ENCODE measurements around the gene IL2RA. TPM values are rescaled to one million over a fixed set of nuclear protein-coding genes. Genes with fewer than 3 reads are reported as not detected.

Gene IL2RA
- total and polyA plus RNA-seq, 4 donors, result 0.24 to 10.3 (median 3.4) TPM

GRCh38 chr10:6074489-6075301 is 12.5 kb upstream of the IL2RA start:
- Histone ChIP-seq H3K27ac (ENCODE audit: low read depth in 1 of 2, low read length in 1 of 2) (no peak overlapping the region), H3K36me3 (ENCODE audit: control insufficient read depth in 4 of 4, insufficient read depth in 4 of 4, low read length in 4 of 4) (no peaks in the 10 kb centered on the region), H3K9me3 (ENCODE audit: control insufficient read depth in 4 of 4, insufficient read depth in 3 of 4, low read length in 3 of 4) (no peaks in the 10 kb centered on the region), H3K27me3 (ENCODE audit: control insufficient read depth in 3 of 3, insufficient read depth in 3 of 3, low read length in 2 of 3) (peaks cover 0 to 14% (median 0%) of the 10 kb centered on the region in 3 donors), H3K4me1 (ENCODE audit: control insufficient read depth in 5 of 5, insufficient read depth in 5 of 5, low read length in 5 of 5) (peaks cover 0 to 12% (median 0%) of the 10 kb centered on the region in 5 donors), H3K9ac (ENCODE audit: insufficient read depth in 1 of 2, low read length in 2 of 2) (no peak overlapping the region), H3K4me3 (no peak overlapping the region)
- no peak for DNase-seq
- WGBS, 2 donors, result 78 to 87% methylated on average over 17 of the region's 17 CpGs
- TF ChIP-seq CTCF (IDR thresholded peaks at IDR 0.05; ENCODE audit: control extremely low read depth, extremely low read depth), result no peak
- peak; percentile 37 for ATAC-seq (ENCODE audit: insufficient read depth, low FRiP score)

- no peaks in the 10 kb centered on the region for H3K36me3 ChIP-seq (ENCODE audit: control insufficient read depth in 4 of 4, insufficient read depth in 4 of 4, low read length in 4 of 4)
- H3K4me3 ChIP-seq, result no peak overlapping the region
- peaks cover 0 to 17% (median 0%) of the 10 kb centered on the region in 5 donors for H3K4me1 ChIP-seq (ENCODE audit: control insufficient read depth in 5 of 5, insufficient read depth in 5 of 5, low read length in 5 of 5)
- H3K27me3 ChIP-seq (ENCODE audit: control insufficient read depth in 3 of 3, insufficient read depth in 3 of 3, low read length in 2 of 3), result peaks cover 0 to 14% (median 0%) of the 10 kb centered on the region in 3 donors
- DNase-seq, result no peak
- no peak for ATAC-seq (ENCODE audit: insufficient read depth, low FRiP score)
- H3K27ac ChIP-seq (ENCODE audit: low read depth in 1 of 2, low read length in 1 of 2), result peak overlapping the region in 1 of 2 donors; percentile 77
- WGBS, 2 donors, result 50 to 60% methylated on average over 13 of the region's 13 CpGs
- TF ChIP-seq CTCF (IDR thresholded peaks at IDR 0.05; ENCODE audit: control extremely low read depth, extremely low read depth), result no peak
- H3K9ac ChIP-seq (ENCODE audit: insufficient read depth in 1 of 2, low read length in 2 of 2), result no peak overlapping the region
- H3K9me3 ChIP-seq (ENCODE audit: control insufficient read depth in 4 of 4, insufficient read depth in 3 of 4, low read length in 3 of 4), result no peaks in the 10 kb centered on the region
Measured at GRCh38 chr10:6072215-6072934, 10.2 kb upstream of the IL2RA start.

GRCh38 chr10:6071181-6072175 is 9.3 kb upstream of the IL2RA start:
- Histone ChIP-seq H3K4me1 (ENCODE audit: control insufficient read depth in 5 of 5, insufficient read depth in 5 of 5, low read length in 5 of 5) (peaks cover 0 to 18% (median 2%) of the 10 kb centered on the region in 5 donors), H3K27me3 (ENCODE audit: control insufficient read depth in 3 of 3, insufficient read depth in 3 of 3, low read length in 2 of 3) (peaks cover 0 to 14% (median 0%) of the 10 kb centered on the region in 3 donors), H3K27ac (ENCODE audit: low read depth in 1 of 2, low read length in 1 of 2) (peak overlapping the region in 1 of 2 donors; percentile 77), H3K9me3 (ENCODE audit: control insufficient read depth in 4 of 4, insufficient read depth in 3 of 4, low read length in 3 of 4) (no peaks in the 10 kb centered on the region), H3K9ac (ENCODE audit: insufficient read depth in 1 of 2, low read length in 2 of 2) (no peak overlapping the region), H3K36me3 (ENCODE audit: control insufficient read depth in 4 of 4, insufficient read depth in 4 of 4, low read length in 4 of 4) (no peaks in the 10 kb centered on the region), H3K4me3 (no peak overlapping the region)
- DNase-seq (no peak), ATAC-seq (ENCODE audit: insufficient read depth, low FRiP score) (no peak)
- 47 to 67% methylated on average over 10 of the region's 10 CpGs for WGBS, 2 donors
- TF ChIP-seq CTCF (IDR thresholded peaks at IDR 0.05; ENCODE audit: control extremely low read depth, extremely low read depth), result no peak

All from lung (tissue), 12 donors.